PFSK-1 (cell line): ENCODE data around the gene ZNF641.

Source experiments
- FOXP2 ChIP-seq: optimal IDR thresholded peaks from 2 replicates; pipeline ENCODE3; 2011; ENCODE audit warnings: borderline replicate concordance, control low read depth, inconsistent platforms; ENCODE audit not compliant: insufficient read depth; ENCODE audit errors: extremely low read length, extremely low read depth
- POLR2AphosphoS5 ChIP-seq: IDR thresholded peaks from 2 replicates; pipeline ENCODE4 v1.6.1; 2012; ENCODE audit warnings: low read depth, mild to moderate bottlenecking, control low read depth, low read length, moderate library complexity
- REST ChIP-seq, 2 experiments: IDR thresholded peaks; 2 replicates each; pipeline versions ENCODE4 v1.6.1 to v1.8.0; 2011 to 2012; ENCODE audit warnings: low read depth in 2 of 2, low read length in 2 of 2, control low read depth in 1 of 2, inconsistent platforms in 1 of 2, mild to moderate bottlenecking in 1 of 2, moderate library complexity in 1 of 2; ENCODE audit not compliant: insufficient read depth in 1 of 2
- SIN3A ChIP-seq: IDR thresholded peaks from 2 replicates; pipeline ENCODE4 v1.6.1; 2012; ENCODE audit warnings: mild to moderate bottlenecking, low read length, moderate library complexity, borderline replicate concordance; ENCODE audit not compliant: insufficient read depth
- TAF1 ChIP-seq: IDR thresholded peaks from 2 replicates; pipeline ENCODE4 v1.6.1; 2012; ENCODE audit warnings: low read length, control low read depth, borderline replicate concordance; ENCODE audit not compliant: insufficient read depth

Gene ZNF641

GRCh38 chr12:48388460-48388859, 37.7 kb upstream of the ZNF641 start:
- no peak for TF ChIP-seq POLR2AphosphoS5
- TF ChIP-seq SIN3A, result no peak
- TF ChIP-seq FOXP2, result no peak
- TF ChIP-seq REST (IDR thresholded peaks at IDR 0.05; ENCODE audit: insufficient read depth in 1 of 2, low read depth in 2 of 2, low read length in 2 of 2), result no peak
- no peak for TF ChIP-seq TAF1

- TF ChIP-seq SIN3A (no peak), TAF1 (no peak), POLR2AphosphoS5 (no peak), FOXP2 (no peak), REST (IDR thresholded peaks at IDR 0.05; ENCODE audit: insufficient read depth in 1 of 2, low read depth in 2 of 2, low read length in 2 of 2) (no peak)
Observed at GRCh38 chr12:48380596-48380995, 29.9 kb upstream of the ZNF641 start.

GRCh38 chr12:48379794-48380193, 29.1 kb upstream of the ZNF641 start:
- TF ChIP-seq SIN3A (no peak), POLR2AphosphoS5 (no peak), TAF1 (no peak), REST (IDR thresholded peaks at IDR 0.05; ENCODE audit: insufficient read depth in 1 of 2, low read depth in 2 of 2, low read length in 2 of 2) (no peak), FOXP2 (no peak)

GRCh38 chr12:48377646-48378045, 26.9 kb upstream of the ZNF641 start:
- TF ChIP-seq TAF1 (no peak), REST (IDR thresholded peaks at IDR 0.05; ENCODE audit: insufficient read depth in 1 of 2, low read depth in 2 of 2, low read length in 2 of 2) (no peak), POLR2AphosphoS5 (no peak), SIN3A (no peak), FOXP2 (no peak)

GRCh38 chr12:48374164-48374563, 23.4 kb upstream of the ZNF641 start:
- TF ChIP-seq TAF1, result no peak
- TF ChIP-seq POLR2AphosphoS5, result no peak
